GM10248 (cell line): ENCODE results near the gene GPR83.
A peak's percentile ranks its signal among the peaks of the same experiment; 100 is the strongest.

Source experiments
- CTCF ChIA-PET: fragments of 300-600 bp; sonication (Branson Sonifier 250); formaldehyde crosslinking; extraction: SDS; loops from one replicate; lab custom pipeline; 2021; ENCODE audit warnings: antibody characterized with exemption; lab: Yijun Ruan, JAX
- POLR2A ChIA-PET: fragments of 350-650 bp; sonication (Branson Sonifier 250); formaldehyde crosslinking; extraction: SDS; loops from one replicate; lab custom pipeline; 2020; ENCODE audit warnings: antibody characterized with exemption; lab: Yijun Ruan, JAX
- DNase-seq: peaks from one replicate; pipeline ENCODE4 v3.0.0; 2012; ENCODE audit errors: extremely low spot score
- TF ChIP-seq, protein P1 (sequence below): IDR thresholded peaks from 2 replicates; pipeline ENCODE4 v1.5.1; 2012; ENCODE audit warnings: mild to moderate bottlenecking, low read depth; ENCODE audit errors: extremely low read depth, missing control alignments, control extremely low read depth

GPR83 gene

DNA sequence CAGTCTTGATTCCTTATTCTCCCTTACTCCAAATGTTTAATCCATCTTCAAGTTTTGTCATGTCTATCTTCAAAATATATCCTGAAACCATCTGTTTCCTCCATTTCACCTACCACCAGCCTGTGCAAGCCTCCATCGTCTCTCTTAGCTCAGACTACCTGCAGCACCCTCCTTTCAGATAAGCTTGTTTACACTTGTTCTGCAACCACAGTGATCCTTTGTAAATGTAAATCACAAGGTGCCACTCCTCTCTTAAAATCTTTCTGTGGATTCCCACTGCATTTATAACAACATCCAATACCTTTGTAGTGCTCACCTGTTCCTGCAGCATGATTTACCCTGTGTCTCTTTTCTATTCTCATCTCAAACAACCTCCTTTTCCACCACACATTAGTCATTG lies 31.8 kb upstream of the GPR83 start:
- no peak for DNase-seq
- TF ChIP-seq, protein P1, sequence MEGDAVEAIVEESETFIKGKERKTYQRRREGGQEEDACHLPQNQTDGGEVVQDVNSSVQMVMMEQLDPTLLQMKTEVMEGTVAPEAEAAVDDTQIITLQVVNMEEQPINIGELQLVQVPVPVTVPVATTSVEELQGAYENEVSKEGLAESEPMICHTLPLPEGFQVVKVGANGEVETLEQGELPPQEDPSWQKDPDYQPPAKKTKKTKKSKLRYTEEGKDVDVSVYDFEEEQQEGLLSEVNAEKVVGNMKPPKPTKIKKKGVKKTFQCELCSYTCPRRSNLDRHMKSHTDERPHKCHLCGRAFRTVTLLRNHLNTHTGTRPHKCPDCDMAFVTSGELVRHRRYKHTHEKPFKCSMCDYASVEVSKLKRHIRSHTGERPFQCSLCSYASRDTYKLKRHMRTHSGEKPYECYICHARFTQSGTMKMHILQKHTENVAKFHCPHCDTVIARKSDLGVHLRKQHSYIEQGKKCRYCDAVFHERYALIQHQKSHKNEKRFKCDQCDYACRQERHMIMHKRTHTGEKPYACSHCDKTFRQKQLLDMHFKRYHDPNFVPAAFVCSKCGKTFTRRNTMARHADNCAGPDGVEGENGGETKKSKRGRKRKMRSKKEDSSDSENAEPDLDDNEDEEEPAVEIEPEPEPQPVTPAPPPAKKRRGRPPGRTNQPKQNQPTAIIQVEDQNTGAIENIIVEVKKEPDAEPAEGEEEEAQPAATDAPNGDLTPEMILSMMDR: no peak
- ChIA-PET POLR2A (no interaction called here), CTCF (interaction anchor here (1.3 to 1.7 kb wide), 2 partner anchors 10 to 13 kb away, joined by 4 read pairs; no protein-coding TSS in a partner anchor)

DNA sequence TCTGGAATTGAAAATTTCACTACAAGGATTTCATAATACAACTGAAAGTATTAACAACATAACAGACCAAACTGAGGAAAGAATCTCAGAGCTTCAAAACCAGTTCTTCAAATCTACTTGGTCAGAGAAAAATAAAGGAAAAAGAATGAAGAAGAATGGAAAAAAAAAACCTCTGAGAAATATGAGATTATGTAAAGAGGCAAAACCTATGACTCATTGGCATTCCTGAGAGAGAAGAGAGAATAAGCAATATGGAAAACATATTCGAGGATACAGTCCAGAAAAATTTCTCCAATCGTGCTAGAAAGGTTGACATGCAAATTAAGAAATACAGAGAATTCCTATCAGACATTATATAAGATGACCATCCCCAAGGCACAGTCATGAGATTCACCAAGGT lies 23.4 kb upstream of the GPR83 start:
- POLR2A ChIA-PET: no interaction called here
- TF ChIP-seq, protein P1: no peak
- CTCF ChIA-PET: interaction anchor here (0.9 kb wide), 1 partner anchor 29 kb away, joined by 3 read pairs; no protein-coding TSS in a partner anchor
- no peak for DNase-seq

DNA sequence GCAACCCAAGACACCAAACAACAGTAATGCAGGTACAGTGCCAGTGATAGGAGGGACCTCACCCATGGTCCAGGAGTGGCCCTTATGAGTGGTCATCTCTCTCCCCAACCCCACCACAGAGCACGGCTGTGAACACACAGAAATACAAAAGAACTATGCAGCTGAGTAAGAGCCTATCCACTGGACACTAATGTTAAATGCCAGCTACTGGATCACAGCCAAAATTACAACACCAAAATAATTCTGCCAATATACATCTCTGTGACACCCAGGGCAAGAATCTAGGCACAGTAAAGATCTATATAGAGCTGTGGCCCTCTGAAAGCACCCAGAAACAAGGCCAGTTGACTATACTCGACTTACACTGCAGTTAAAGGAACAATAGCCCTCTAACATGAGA lies 22.8 kb upstream of the GPR83 start:
- TF ChIP-seq, protein P1: no peak
- no peak for DNase-seq
- ChIA-PET CTCF (interaction anchor here (1.9 kb wide), 1 partner anchor 13 kb away, joined by 6 read pairs; no protein-coding TSS in a partner anchor), POLR2A (no interaction called here)

DNA sequence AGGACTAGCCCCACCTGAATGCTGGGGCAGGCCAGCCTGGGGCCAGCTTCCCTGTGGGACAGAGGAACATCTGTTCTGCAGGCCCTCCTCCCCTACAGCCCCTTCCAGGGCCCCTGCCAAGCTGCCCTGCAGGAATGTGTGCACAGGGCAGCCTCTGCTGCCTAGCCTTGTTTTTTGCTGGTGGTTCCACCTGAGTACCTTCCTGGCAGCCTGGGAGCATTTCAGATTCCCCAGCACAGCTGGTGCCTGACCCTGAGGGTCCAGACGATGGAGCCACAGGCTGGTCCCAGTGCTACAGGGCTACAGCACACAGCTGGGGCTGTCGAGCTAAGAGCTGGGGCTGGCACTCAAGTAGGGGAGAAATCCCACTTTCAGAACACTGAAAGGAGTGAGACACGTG lies 22.3 kb upstream of the GPR83 start:
- DNase-seq: no peak
- POLR2A ChIA-PET: no interaction called here
- CTCF ChIA-PET: interaction anchor here (1.4 to 1.9 kb wide), 2 partner anchors 13 to 19 kb away, joined by 3 to 6 read pairs; no protein-coding TSS in a partner anchor
- TF ChIP-seq, protein P1: no peak

DNA sequence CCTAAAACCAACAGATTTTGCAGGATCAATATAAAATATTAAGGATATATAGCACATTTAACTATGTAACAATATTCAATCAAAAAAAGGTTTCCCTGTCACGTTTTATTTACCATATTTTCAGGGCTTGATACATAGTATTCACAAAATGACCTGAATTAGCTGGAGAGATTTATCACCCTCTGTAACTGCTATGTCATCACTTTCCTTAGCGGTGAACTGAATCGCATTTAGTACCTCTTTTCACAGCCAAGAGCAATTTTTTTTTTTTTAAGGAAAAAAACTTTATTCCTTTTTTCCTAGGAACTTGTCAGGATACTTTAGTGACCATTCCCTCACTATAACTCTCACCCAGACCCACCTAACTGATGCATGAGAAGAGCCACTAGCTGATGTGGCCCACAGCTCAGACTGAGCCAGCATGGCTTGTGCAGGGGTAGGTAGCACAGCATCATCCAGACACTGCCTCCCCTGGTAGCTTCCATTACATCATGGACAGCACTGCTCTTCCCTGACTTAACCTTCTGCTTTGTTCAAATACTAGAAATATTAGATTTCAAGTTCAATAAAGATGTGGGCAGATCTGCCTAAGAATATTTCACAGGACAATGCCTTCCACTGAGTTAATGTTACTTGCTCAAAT lies 17.0 kb upstream of the GPR83 start:
- POLR2A ChIA-PET: no interaction called here
- no peak for DNase-seq
- CTCF ChIA-PET: interaction anchor here (1.1 to 2.5 kb wide), 3 partner anchors 8 to 12 kb away, joined by 3 to 7 read pairs (median 4); no protein-coding TSS in a partner anchor
- TF ChIP-seq, protein P1: no peak

DNA sequence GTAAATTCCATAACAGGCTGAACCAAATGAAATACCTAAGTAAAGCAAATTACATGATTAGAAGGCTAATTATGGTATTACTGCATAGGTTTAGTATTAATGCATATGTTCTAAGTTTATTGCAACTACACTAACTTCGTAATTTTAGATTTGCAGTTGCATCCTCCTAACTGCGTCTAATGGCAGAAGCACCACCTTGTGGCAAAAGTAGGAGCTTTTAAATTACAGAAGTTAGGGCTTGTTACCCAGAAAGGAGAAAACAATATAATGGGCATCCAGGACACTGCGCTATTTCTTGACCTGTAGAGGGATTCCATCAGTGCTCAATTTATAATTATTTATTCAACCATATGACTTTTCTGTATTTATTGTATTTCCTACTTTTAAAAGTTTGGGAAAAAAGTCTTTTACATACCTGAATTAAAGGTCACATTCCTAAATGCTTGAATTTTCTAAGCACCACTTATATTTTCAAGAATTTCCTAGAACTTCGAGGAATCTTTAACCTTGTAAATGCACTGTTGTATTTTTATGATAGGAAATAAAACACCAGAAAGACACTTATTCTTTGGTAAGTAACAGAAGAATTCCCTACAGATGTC lies 16.3 kb upstream of the GPR83 start:
- no peak for DNase-seq
- CTCF ChIA-PET: interaction anchor here (1.1 to 1.3 kb wide), 2 partner anchors 10 kb away, joined by 3 read pairs; no protein-coding TSS in a partner anchor
- POLR2A ChIA-PET: no interaction called here
- TF ChIP-seq, protein P1: peak; percentile 6
